Neural cell (in vitro differentiated cells): Measurements from ENCODE around the gene MRPS10. TPM values are rescaled to one million over a fixed set of nuclear protein-coding genes. Genes with fewer than 3 reads are reported as not detected.

Experiments
- H2AFZ ChIP-seq: fragments of 200-600, 300-800 bp; sonication (generic), shearing (Covaris generic); 2 replicates; pipeline ENCODE4 v1.6.0; 2014; ENCODE audit warnings: low read depth, mild to moderate bottlenecking, antibody characterized with exemption, low read length, moderate library complexity
- H3F3A ChIP-seq: fragments of 200-600 bp; shearing (Covaris generic); 2 replicates; pipeline ENCODE4 v1.6.1; 2016; ENCODE audit warnings: mild to moderate bottlenecking, moderate library complexity, mixed read lengths, antibody characterized with exemption, low read length; ENCODE audit not compliant: insufficient read depth, poor library complexity, severe bottlenecking
- H3K27ac ChIP-seq: fragments of 200-600, 300-800 bp; sonication (generic), shearing (Covaris generic); 2 replicates; pipeline ENCODE4 v1.5.1; 2014; ENCODE audit warnings: mild to moderate bottlenecking, low read length, moderate library complexity
- H3K27me3 ChIP-seq: fragments of 300-800, 200-600 bp; sonication (generic), shearing (Covaris generic); 2 replicates; pipeline ENCODE4 v1.6.0; 2014; ENCODE audit warnings: mild to moderate bottlenecking, low read depth, low read length, moderate library complexity; ENCODE audit not compliant: insufficient read depth
- H3K36me3 ChIP-seq: fragments of 300-800, 200-600 bp; sonication (generic), shearing (Covaris generic); 2 replicates; pipeline ENCODE4 v1.5.1; 2014; ENCODE audit warnings: mild to moderate bottlenecking, antibody characterized with exemption, low read length, moderate library complexity; ENCODE audit not compliant: insufficient read depth
- H3K4me2 ChIP-seq: fragments of 300-800, 200-600 bp; sonication (generic), shearing (Covaris generic); 2 replicates; pipeline ENCODE4 v1.6.0; 2014; ENCODE audit warnings: mild to moderate bottlenecking, low read length
- H3K4me3 ChIP-seq: fragments of 300-800, 200-600 bp; sonication (generic), shearing (Covaris generic); 2 replicates; pipeline ENCODE4 v1.5.1; 2014; ENCODE audit warnings: mild to moderate bottlenecking, low read length, moderate library complexity
- H3K79me2 ChIP-seq: fragments of 200-600 bp; shearing (Covaris generic); replicated peaks from 2 replicates; pipeline ENCODE4 v1.6.0; 2014; ENCODE audit warnings: mild to moderate bottlenecking, low read length, moderate library complexity; ENCODE audit not compliant: insufficient read depth
- H3K9ac ChIP-seq: fragments of 300-800, 200-600 bp; sonication (generic), shearing (Covaris generic); 2 replicates; pipeline ENCODE4 v1.6.1; 2016; ENCODE audit warnings: mild to moderate bottlenecking, low read length, mixed read lengths
- H3K9me2 ChIP-seq: fragments of 200-600 bp; shearing (Covaris generic); 2 replicates; pipeline ENCODE4 v1.6.1; 2016; ENCODE audit warnings: mild to moderate bottlenecking, low read length, mixed read lengths; ENCODE audit not compliant: insufficient read depth
- H3K9me3 ChIP-seq: fragments of 200-600, 300-800 bp; sonication (generic), shearing (Covaris generic); 2 replicates; pipeline ENCODE4 v1.6.1; 2016; ENCODE audit warnings: mild to moderate bottlenecking, mixed run types, low read length, moderate library complexity, mixed read lengths
- H4K20me1 ChIP-seq: fragments of 200-600 bp; shearing (Covaris generic); 2 replicates; pipeline ENCODE4 v1.6.1; 2016; ENCODE audit warnings: mild to moderate bottlenecking, mixed run types; ENCODE audit not compliant: insufficient read depth
- CTCF ChIP-seq: fragments of 450-650 bp; IDR thresholded peaks from 2 replicates; pipeline ENCODE4 v1.5.1; 2014; ENCODE audit warnings: antibody characterized with exemption, mild to moderate bottlenecking, moderate library complexity; ENCODE audit not compliant: poor library complexity, severe bottlenecking
- EP300 ChIP-seq: fragments of 450-650 bp; conservative IDR thresholded peaks from 2 replicates; pipeline ENCODE4 v1.6.1; 2014; ENCODE audit warnings: antibody characterized with exemption, mild to moderate bottlenecking, moderate library complexity; ENCODE audit not compliant: poor library complexity, severe bottlenecking
- EZH2 ChIP-seq: fragments of 200-600, 300-800 bp; shearing (Covaris generic), sonication (generic); IDR thresholded peaks from 2 replicates; pipeline ENCODE4 v1.6.1; 2014; ENCODE audit warnings: antibody characterized with exemption, low read length, borderline replicate concordance, mild to moderate bottlenecking; ENCODE audit not compliant: insufficient read depth, poor library complexity, severe bottlenecking
- MXI1 ChIP-seq: fragments of 450-650 bp; conservative IDR thresholded peaks from 2 replicates; pipeline ENCODE4 v1.6.1; 2014; ENCODE audit warnings: antibody characterized with exemption, mild to moderate bottlenecking; ENCODE audit not compliant: poor library complexity, severe bottlenecking
- POLR2AphosphoS5 ChIP-seq: IDR thresholded peaks from 2 replicates; pipeline ENCODE4 v1.6.1; 2012
- RAD21 ChIP-seq: fragments of 450-650 bp; conservative IDR thresholded peaks from 2 replicates; pipeline ENCODE4 v1.6.1; 2014; ENCODE audit warnings: antibody characterized with exemption, mild to moderate bottlenecking, moderate library complexity
- REST ChIP-seq: IDR thresholded peaks from 2 replicates; pipeline ENCODE4 v1.6.1; 2012; ENCODE audit warnings: borderline replicate concordance
- SMC3 ChIP-seq: fragments of 450-650 bp; conservative IDR thresholded peaks from 2 replicates; pipeline ENCODE4 v1.6.1; 2014; ENCODE audit warnings: antibody characterized with exemption, mild to moderate bottlenecking, moderate library complexity; ENCODE audit not compliant: poor library complexity
- TAF1 ChIP-seq: IDR thresholded peaks from 2 replicates; pipeline ENCODE4 v1.6.1; 2012; ENCODE audit warnings: low read depth
- polyA plus RNA-seq: library from polyadenylated mRNA; depleted of rRNA; stranded (reverse); fragments of >200 nt; gene quantifications from 2 replicates; pipeline ENCODE4 v1.2.3, GENCODE V29; 2014

The MRPS10 gene
- polyA plus RNA-seq, 1 donor from 2014 or later, result 37.4 TPM

GRCh38 chr6:42222448-42222847 lies 4.8 kb upstream of the MRPS10 start:
- H3K4me3 ChIP-seq, result no peak overlapping the region
- no peaks in the 10 kb centered on the region for H3K36me3 ChIP-seq
- no peaks in the 10 kb centered on the region for H3K9me3 ChIP-seq
- H3K27ac ChIP-seq, result no peak overlapping the region
- no peak overlapping the region for H3K9ac ChIP-seq
- no peaks in the 10 kb centered on the region for H4K20me1 ChIP-seq
- no peaks in the 10 kb centered on the region for H3K79me2 ChIP-seq
- no peak for TF ChIP-seq SMC3
- TF ChIP-seq RAD21, result no peak
- no peak for TF ChIP-seq TAF1
- no peak for TF ChIP-seq MXI1
- TF ChIP-seq POLR2AphosphoS5, result no peak
- TF ChIP-seq REST, result no peak
- TF ChIP-seq EP300, result no peak
- no peak for TF ChIP-seq CTCF
- no peak for TF ChIP-seq EZH2
- no peak overlapping the region for H2AFZ ChIP-seq
- no peaks in the 10 kb centered on the region for H3K27me3 ChIP-seq
- peaks cover under 1% of the 10 kb centered on the region for H3F3A ChIP-seq
- no peak overlapping the region for H3K4me2 ChIP-seq
- no peaks in the 10 kb centered on the region for H3K9me2 ChIP-seq

- peaks cover 9% of the 10 kb centered on the region for H3K79me2 ChIP-seq
- no peak overlapping the region for H3K4me3 ChIP-seq
- no peaks in the 10 kb centered on the region for H3K36me3 ChIP-seq
- peaks cover 4% of the 10 kb centered on the region for H3F3A ChIP-seq
- no peaks in the 10 kb centered on the region for H3K9me3 ChIP-seq
- H3K9me2 ChIP-seq, result no peaks in the 10 kb centered on the region
- no peak overlapping the region for H3K4me2 ChIP-seq
- TF ChIP-seq CTCF, result no peak
- TF ChIP-seq MXI1, result no peak
- TF ChIP-seq SMC3, result no peak
- TF ChIP-seq EZH2, result no peak
- no peak for TF ChIP-seq TAF1
- TF ChIP-seq EP300, result no peak
- no peak for TF ChIP-seq POLR2AphosphoS5
- TF ChIP-seq RAD21, result no peak
- no peak for TF ChIP-seq REST
- no peak overlapping the region for H3K27ac ChIP-seq
- no peak overlapping the region for H3K9ac ChIP-seq
- no peaks in the 10 kb centered on the region for H4K20me1 ChIP-seq
- H3K27me3 ChIP-seq, result no peaks in the 10 kb centered on the region
- H2AFZ ChIP-seq, result no peak overlapping the region
Observed at GRCh38 chr6:42221546-42221945, 3.9 kb upstream of the MRPS10 start.
